Muscle layer of duodenum (tissue), 2 donors: ENCODE results near the gene LMF2.

Experiments
- H3K27ac ChIP-seq: one replicate; pipeline ENCODE4 v1.7.0; 2013; ENCODE audit warnings: mild to moderate bottlenecking, low read length
- H3K27me3 ChIP-seq: one replicate; pipeline ENCODE4 v1.7.0; 2013; ENCODE audit warnings: low read depth, mild to moderate bottlenecking, control low read depth, low read length
- H3K36me3 ChIP-seq, 2 donors: one replicate each; pipeline ENCODE4 v1.7.0; 2013; ENCODE audit warnings: low read length in 2 of 2, control low read depth in 1 of 2, mild to moderate bottlenecking in 1 of 2; ENCODE audit not compliant: insufficient read depth in 2 of 2, control insufficient read depth in 1 of 2
- H3K4me1 ChIP-seq, 2 donors: one replicate each; pipeline ENCODE4 v1.7.0; 2013; ENCODE audit warnings: low read length in 2 of 2, mild to moderate bottlenecking in 2 of 2, control low read depth in 1 of 2, moderate library complexity in 1 of 2; ENCODE audit not compliant: insufficient read depth in 2 of 2, control insufficient read depth in 1 of 2
- H3K4me3 ChIP-seq, 2 donors: one replicate each; pipeline ENCODE4 v1.7.0; 2013; ENCODE audit warnings: low read length in 2 of 2, low read depth in 1 of 2, mild to moderate bottlenecking in 1 of 2
- H3K9me3 ChIP-seq, 2 donors: one replicate each; pipeline ENCODE4 v1.7.0; 2013; ENCODE audit warnings: low read length in 2 of 2, control low read depth in 1 of 2, mild to moderate bottlenecking in 1 of 2; ENCODE audit not compliant: control insufficient read depth in 1 of 2
- donor health status: healthy.

Gene LMF2

GRCh38 chr22:50532824-50533796 lies 25.6 kb upstream of the LMF2 start:
- no peaks in the 10 kb centered on the region for H3K27me3 ChIP-seq
- H3K4me1 ChIP-seq: peaks cover 4 to 32% of the 10 kb centered on the region in 2 donors
- no peak overlapping the region for H3K4me3 ChIP-seq
- peak overlapping the region; percentile 56 for H3K27ac ChIP-seq
- H3K36me3 ChIP-seq: peaks cover 3% of the 10 kb centered on the region in 2 donors
- H3K9me3 ChIP-seq: no peaks in the 10 kb centered on the region

- Histone ChIP-seq H3K36me3 (peaks cover 3% of the 10 kb centered on the region in 2 donors), H3K4me1 (peaks cover 4 to 37% of the 10 kb centered on the region in 2 donors), H3K27me3 (no peaks in the 10 kb centered on the region), H3K27ac (peak overlapping the region; percentile 56), H3K9me3 (no peaks in the 10 kb centered on the region), H3K4me3 (peak overlapping the region; percentile 56 to 61)
Measured at GRCh38 chr22:50531962-50532674, 24.6 kb upstream of the LMF2 start.

GRCh38 chr22:50531546-50531961 lies 24.1 kb upstream of the LMF2 start:
- Histone ChIP-seq H3K9me3 (no peaks in the 10 kb centered on the region), H3K36me3 (peaks cover 3% of the 10 kb centered on the region in 2 donors), H3K4me3 (peak overlapping the region; percentile 56 to 61), H3K27ac (peak overlapping the region; percentile 98), H3K27me3 (no peaks in the 10 kb centered on the region), H3K4me1 (peaks cover 4 to 42% of the 10 kb centered on the region in 2 donors)

- H3K27ac ChIP-seq: peak overlapping the region; percentile 98
- H3K36me3 ChIP-seq: peaks cover 3% of the 10 kb centered on the region in 2 donors
- H3K9me3 ChIP-seq: no peaks in the 10 kb centered on the region
- no peaks in the 10 kb centered on the region for H3K27me3 ChIP-seq
- H3K4me1 ChIP-seq: peaks cover 4 to 48% of the 10 kb centered on the region in 2 donors
- H3K4me3 ChIP-seq: peak overlapping the region; percentile 56 to 61
Measured at GRCh38 chr22:50530877-50531545, 23.5 kb upstream of the LMF2 start.

GRCh38 chr22:50530580-50530876 lies 23.0 kb upstream of the LMF2 start:
- peaks cover 4 to 48% of the 10 kb centered on the region in 2 donors for H3K4me1 ChIP-seq
- H3K27me3 ChIP-seq: no peaks in the 10 kb centered on the region
- H3K4me3 ChIP-seq: peak overlapping the region; percentile 44 to 56
- H3K36me3 ChIP-seq: peaks cover 3% of the 10 kb centered on the region in 2 donors
- no peaks in the 10 kb centered on the region for H3K9me3 ChIP-seq
- H3K27ac ChIP-seq: peak overlapping the region; percentile 98

- Histone ChIP-seq H3K27me3 (no peaks in the 10 kb centered on the region), H3K9me3 (no peaks in the 10 kb centered on the region), H3K4me3 (peak within 1 kb of the TSS; percentile 56 to 61), H3K36me3 (peaks cover 3% of the 10 kb centered on the region in 2 donors), H3K4me1 (peaks cover 4 to 48% of the 10 kb centered on the region in 2 donors), H3K27ac (peak within 1 kb of the TSS; percentile 98)
Measured at GRCh38 chr22:50529897-50530579, 22.5 kb upstream of the LMF2 start, which contains the start of gene TYMP. Gene TYMP (minus strand): TSS chr22:50530012. CDS start chr22:50529709, 303 bp downstream.

- Histone ChIP-seq H3K36me3 (peaks cover 3% of the 10 kb centered on the region in 2 donors), H3K9me3 (no peaks in the 10 kb centered on the region), H3K4me3 (peak overlapping the region; percentile 42 to 56), H3K27ac (peak overlapping the region; percentile 45), H3K4me1 (peaks cover 7 to 54% of the 10 kb centered on the region in 2 donors), H3K27me3 (no peaks in the 10 kb centered on the region)
Measured at GRCh38 chr22:50529416-50529896, 22.0 kb upstream of the LMF2 start.

GRCh38 chr22:50528682-50529415 lies 21.3 kb upstream of the LMF2 start:
- H3K4me3 ChIP-seq: peak overlapping the region; percentile 42 to 56
- peak overlapping the region; percentile 45 for H3K27ac ChIP-seq
- H3K27me3 ChIP-seq: no peaks in the 10 kb centered on the region

GRCh38 chr22:50527921-50528681 lies 20.6 kb upstream of the LMF2 start:
- H3K27ac ChIP-seq: peak overlapping the region; percentile 45

More at GRCh38 chr22:50528682-50529415, 21.3 kb upstream of the LMF2 start:
- H3K36me3 ChIP-seq: peaks cover 3% of the 10 kb centered on the region in 2 donors
- H3K9me3 ChIP-seq: no peaks in the 10 kb centered on the region
- peaks cover 10 to 60% of the 10 kb centered on the region in 2 donors for H3K4me1 ChIP-seq

More at GRCh38 chr22:50527921-50528681, 20.6 kb upstream of the LMF2 start:
- Histone ChIP-seq H3K4me3 (peak overlapping the region; percentile 11 to 42), H3K36me3 (peaks cover 3 to 7% of the 10 kb centered on the region in 2 donors), H3K4me1 (peaks cover 10 to 62% of the 10 kb centered on the region in 2 donors), H3K27me3 (no peaks in the 10 kb centered on the region), H3K9me3 (no peaks in the 10 kb centered on the region)
